Ishikawa (cell line): ENCODE measurements around the gene OR52J3.

Experiments
- CEBPB ChIP-seq: IDR thresholded peaks from 2 replicates; pipeline ENCODE4 v1.6.1; 2012
- CREB1 ChIP-seq: IDR thresholded peaks from 2 replicates; pipeline ENCODE4 v1.6.1; 2012; ENCODE audit warnings: low read depth
- EGR1 ChIP-seq: IDR thresholded peaks from 2 replicates; pipeline ENCODE4 v1.6.1; 2012
- EP300 ChIP-seq: IDR thresholded peaks from 2 replicates; pipeline ENCODE4 v1.6.1; 2012; ENCODE audit warnings: borderline replicate concordance
- FOXM1 ChIP-seq: IDR thresholded peaks from 2 replicates; pipeline ENCODE4 v1.6.1; 2012; ENCODE audit warnings: low read depth, borderline replicate concordance
- MAX ChIP-seq: IDR thresholded peaks from 2 replicates; pipeline ENCODE4 v1.6.1; 2012
- NFIC ChIP-seq: IDR thresholded peaks from 2 replicates; pipeline ENCODE4 v1.6.1; 2012
- REST ChIP-seq: IDR thresholded peaks from 2 replicates; pipeline ENCODE4 v1.6.1; 2012; ENCODE audit warnings: low read depth, mild to moderate bottlenecking
- TAF1 ChIP-seq: IDR thresholded peaks from 2 replicates; pipeline ENCODE4 v1.6.1; 2012; ENCODE audit warnings: low read depth, mild to moderate bottlenecking
- USF1 ChIP-seq: IDR thresholded peaks from 2 replicates; pipeline ENCODE4 v1.6.1; 2012
- YY1 ChIP-seq: IDR thresholded peaks from 2 replicates; pipeline ENCODE4 v1.6.1; 2012; ENCODE audit warnings: low read depth

- TF ChIP-seq CREB1 (no peak), MAX (no peak), NFIC (no peak), TAF1 (no peak), YY1 (no peak), REST (no peak), EGR1 (no peak), EP300 (no peak), CEBPB (no peak), FOXM1 (no peak), USF1 (no peak)
These were observed 8.4 kb upstream of the OR52J3 start for GRCh38 chr11:5037926-5038325.
